Ascending aorta (tissue), 2 donors: ENCODE results near the gene MIEF2. TPM values are rescaled to one million over a fixed set of nuclear protein-coding genes. Genes with fewer than 3 reads are reported as not detected.

ENCODE experiments used
- DNase-seq, 2 donors: peaks; one replicate each; pipeline ENCODE4 v3.0.0-alpha.2; 2019; ENCODE audit warnings: low spot score in 2 of 2
- H3K27ac ChIP-seq, 2 donors: fragments of 200-600 bp; sonication (generic); one replicate each; pipeline ENCODE4 v1.5.1; 2016 to 2017; ENCODE audit warnings: mild to moderate bottlenecking in 1 of 2
- H3K27me3 ChIP-seq: fragments of 200-600 bp; sonication (generic); one replicate; pipeline ENCODE4 v1.5.1; 2017
- H3K36me3 ChIP-seq, 2 donors: fragments of 200-600 bp; sonication (generic); one replicate each; pipeline ENCODE4 v1.5.1; 2016
- H3K4me1 ChIP-seq, 2 donors: fragments of 200-600 bp; sonication (generic); one replicate each; pipeline ENCODE4 v1.5.1; 2016 to 2017; ENCODE audit warnings: mild to moderate bottlenecking in 1 of 2
- H3K4me3 ChIP-seq, 2 donors: fragments of 200-600 bp; sonication (generic); one replicate each; pipeline ENCODE4 v1.5.1; 2016 to 2017; ENCODE audit warnings: mild to moderate bottlenecking in 1 of 2
- H3K9me3 ChIP-seq, 2 donors: fragments of 200-600 bp; sonication (generic); one replicate each; pipeline ENCODE4 v1.5.1; 2016
- intact Hi-C: fragments of 100-400 bp; cut with DNase I; formaldehyde crosslinking; loops from one replicate; pipeline ENCODE4 v1.15.1; 2023
- total RNA-seq: library from RNA; depleted of rRNA; stranded (reverse); fragments of >200 nt; gene quantifications from one replicate; pipeline ENCODE4 v1.1.0, GENCODE V29; 2016
- TF ChIP-seq, protein P1 (sequence below), 3 experiments: fragments of 200-600 bp in 2 of 3; fragments of 450-650 bp in 1 of 3; sonication (generic) in 2 of 3; IDR thresholded peaks; one replicate each; pipeline ENCODE4 v1.5.1; 2016 to 2019; ENCODE audit warnings: antibody characterized with exemption in 3 of 3, mild to moderate bottlenecking in 1 of 3, moderate library complexity in 1 of 3

The MIEF2 gene
- total RNA-seq, 1 donor from 2014 or later, result 18.5 TPM

DNA sequence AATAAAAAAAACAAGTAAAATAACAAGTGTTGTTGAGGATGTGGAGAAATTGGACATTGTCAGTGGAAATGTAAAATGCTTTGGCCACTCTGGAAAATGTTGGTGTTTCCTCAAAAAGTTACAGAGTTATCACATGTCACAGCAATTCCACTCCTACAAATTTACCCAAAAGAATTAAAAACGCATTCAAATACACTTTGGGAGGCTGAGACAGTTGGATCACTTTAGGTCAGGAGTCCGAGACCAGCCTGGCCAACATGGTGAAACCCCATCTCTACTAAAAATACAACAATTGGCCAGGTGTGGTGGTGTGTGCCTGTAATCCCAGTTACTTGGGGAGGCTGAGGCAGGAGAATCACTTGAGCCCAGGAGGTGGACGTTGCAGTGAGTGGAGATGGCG is 48.7 kb downstream of the MIEF2 start:
- H3K27ac ChIP-seq, result no peak overlapping the region
- no peak overlapping the region for H3K4me3 ChIP-seq
- no peak for DNase-seq
- H3K27me3 ChIP-seq, result no peaks in the 10 kb centered on the region
- H3K9me3 ChIP-seq, result no peaks in the 10 kb centered on the region
- TF ChIP-seq, protein P1, sequence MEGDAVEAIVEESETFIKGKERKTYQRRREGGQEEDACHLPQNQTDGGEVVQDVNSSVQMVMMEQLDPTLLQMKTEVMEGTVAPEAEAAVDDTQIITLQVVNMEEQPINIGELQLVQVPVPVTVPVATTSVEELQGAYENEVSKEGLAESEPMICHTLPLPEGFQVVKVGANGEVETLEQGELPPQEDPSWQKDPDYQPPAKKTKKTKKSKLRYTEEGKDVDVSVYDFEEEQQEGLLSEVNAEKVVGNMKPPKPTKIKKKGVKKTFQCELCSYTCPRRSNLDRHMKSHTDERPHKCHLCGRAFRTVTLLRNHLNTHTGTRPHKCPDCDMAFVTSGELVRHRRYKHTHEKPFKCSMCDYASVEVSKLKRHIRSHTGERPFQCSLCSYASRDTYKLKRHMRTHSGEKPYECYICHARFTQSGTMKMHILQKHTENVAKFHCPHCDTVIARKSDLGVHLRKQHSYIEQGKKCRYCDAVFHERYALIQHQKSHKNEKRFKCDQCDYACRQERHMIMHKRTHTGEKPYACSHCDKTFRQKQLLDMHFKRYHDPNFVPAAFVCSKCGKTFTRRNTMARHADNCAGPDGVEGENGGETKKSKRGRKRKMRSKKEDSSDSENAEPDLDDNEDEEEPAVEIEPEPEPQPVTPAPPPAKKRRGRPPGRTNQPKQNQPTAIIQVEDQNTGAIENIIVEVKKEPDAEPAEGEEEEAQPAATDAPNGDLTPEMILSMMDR (IDR thresholded peaks at IDR 0.05), result no peak
- H3K4me1 ChIP-seq, result peaks cover 0 to 12% of the 10 kb centered on the region in 2 donors
- H3K36me3 ChIP-seq, result peaks cover 36 to 45% of the 10 kb centered on the region in 2 donors
- intact Hi-C loops, result no loop called here

DNA sequence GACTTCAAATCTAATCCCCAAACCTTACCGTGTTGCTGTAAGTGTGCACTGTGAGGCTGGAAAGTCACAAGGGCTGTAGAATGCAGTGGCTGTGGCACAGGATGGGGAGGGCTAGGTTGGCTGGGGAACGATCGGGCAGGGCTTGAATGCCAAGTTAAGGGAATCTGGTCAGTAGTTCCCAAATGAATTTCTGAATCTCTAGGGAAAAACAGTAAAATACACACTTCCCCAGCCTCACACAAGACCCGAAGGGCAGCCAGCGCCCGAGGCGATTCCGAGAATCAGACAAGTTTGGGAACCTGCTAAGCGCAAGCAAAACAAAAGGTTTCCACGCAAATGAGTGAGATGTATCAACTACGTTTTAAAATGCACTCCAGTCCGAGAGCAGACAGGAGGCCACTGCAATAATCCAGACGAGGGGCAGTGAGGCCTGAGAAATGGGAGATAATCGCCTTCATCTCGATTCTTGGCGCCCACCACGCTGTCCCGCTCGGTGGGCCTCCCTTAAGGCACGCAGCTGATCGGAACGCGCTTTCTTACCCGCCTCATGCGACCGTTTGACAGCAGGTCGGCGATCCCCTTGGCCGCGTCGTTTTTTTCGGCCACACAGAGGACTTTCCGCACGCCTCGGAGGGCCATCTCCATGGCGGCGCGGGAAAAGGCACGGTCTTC is 53.7 kb downstream of the MIEF2 start:
- no peaks in the 10 kb centered on the region for H3K9me3 ChIP-seq
- no peak for DNase-seq
- peak overlapping the region; percentile 81 to 92 for H3K27ac ChIP-seq
- H3K27me3 ChIP-seq, result no peaks in the 10 kb centered on the region
- intact Hi-C loops, result loop anchor here (5.0 kb wide), 2 partner anchors 47 to 87 kb away; partner anchors contain the start of gene LLGL1
- peaks cover 13 to 16% of the 10 kb centered on the region in 2 donors for H3K36me3 ChIP-seq
- TF ChIP-seq, protein P1 (IDR thresholded peaks at IDR 0.05), result no peak
- peak overlapping the region; percentile 79 to 83 for H3K4me3 ChIP-seq
- H3K4me1 ChIP-seq, result peaks cover 9 to 46% of the 10 kb centered on the region in 2 donors

DNA sequence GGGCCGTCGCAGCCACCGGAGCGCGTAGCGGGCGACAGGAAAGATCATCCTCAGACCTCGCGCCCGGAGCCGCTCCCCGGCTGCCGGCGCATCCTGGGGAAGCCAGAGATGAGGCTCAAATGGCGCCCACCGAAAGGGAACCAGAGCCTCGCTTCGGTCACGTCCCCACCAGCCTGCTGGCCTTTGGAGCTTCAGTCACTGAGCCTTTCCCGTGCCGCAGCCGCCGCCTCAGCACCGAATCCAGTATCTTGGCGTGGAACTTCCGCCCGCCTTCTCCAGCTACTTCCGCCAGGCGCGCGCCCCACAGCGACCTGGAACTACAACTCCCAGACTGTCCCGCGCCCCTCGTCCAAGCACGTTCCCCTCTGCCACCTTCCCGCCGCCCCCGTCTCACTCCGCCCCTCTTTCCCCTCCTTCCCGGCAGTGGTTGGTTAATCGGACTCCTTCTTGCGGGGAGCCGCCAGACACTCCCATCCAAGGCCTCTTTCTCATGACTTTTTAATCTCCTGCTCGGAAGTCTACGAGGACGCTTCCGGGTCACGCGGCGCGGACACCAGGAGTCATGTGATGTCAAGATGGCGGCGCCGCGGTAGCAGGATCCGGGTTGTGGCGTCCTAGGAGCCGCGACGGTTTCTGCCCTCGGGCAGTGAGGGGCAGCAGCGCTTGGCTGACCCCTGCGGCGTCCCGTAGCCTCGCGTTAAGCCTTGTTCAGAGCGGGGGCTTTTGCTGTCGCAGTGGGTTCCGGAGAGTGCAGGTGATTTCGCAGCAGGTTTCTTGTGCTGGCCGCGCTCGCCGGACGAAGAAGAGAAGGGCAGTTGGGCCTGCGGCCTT is 54.5 kb downstream of the MIEF2 start, which contains the start of the genes SMCR8 and TOP3A:
TSS of gene SMCR8 (plus strand) at position 563 of the 831 bp plus-strand sequence. CDS start 497 bp downstream, outside the sequence.
TSS of gene TOP3A (minus strand) at position 264 of the 831 bp plus-strand sequence. CDS start at position 48, 216 bp downstream.
- Histone ChIP-seq H3K36me3 (peaks cover 18 to 24% of the 10 kb centered on the region in 2 donors), H3K27me3 (no peaks in the 10 kb centered on the region), H3K27ac (peak within 1 kb of the TSS; percentile 81 to 92), H3K4me3 (peak within 1 kb of the TSS; percentile 79 to 83), H3K9me3 (no peaks in the 10 kb centered on the region), H3K4me1 (peaks cover 9 to 46% of the 10 kb centered on the region in 2 donors)
- DNase-seq, result peak; percentile 96 to 99
- TF ChIP-seq, protein P1 (IDR thresholded peaks at IDR 0.05), result no peak
- intact Hi-C loops, result loop anchor here (5.0 kb wide), 3 partner anchors 47 to 88 kb away; partner anchors contain the start of genes LLGL1 and SHMT1

DNA sequence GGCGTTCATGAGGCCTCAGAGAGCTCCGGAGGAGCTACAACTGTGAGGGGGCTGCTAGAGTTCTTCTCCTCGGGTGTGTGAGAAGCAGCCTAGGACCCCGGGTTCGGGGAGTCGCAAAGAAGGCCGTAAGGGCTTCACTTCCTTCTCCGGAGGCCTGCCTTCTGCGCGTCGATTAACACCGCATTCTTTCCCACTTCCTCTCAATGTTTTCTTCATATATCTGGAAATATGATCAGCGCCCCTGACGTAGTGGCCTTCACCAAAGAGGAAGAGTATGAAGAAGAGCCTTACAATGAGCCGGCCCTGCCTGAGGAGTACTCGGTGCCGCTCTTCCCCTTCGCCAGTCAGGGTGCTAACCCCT is 55.1 kb downstream of the MIEF2 start:
- DNase-seq, result no peak
- peaks cover 18 to 30% of the 10 kb centered on the region in 2 donors for H3K36me3 ChIP-seq
- intact Hi-C loops, result loop anchor here (5.0 kb wide), 1 partner anchor 47 kb away; the partner anchor contains the start of gene SHMT1

DNA sequence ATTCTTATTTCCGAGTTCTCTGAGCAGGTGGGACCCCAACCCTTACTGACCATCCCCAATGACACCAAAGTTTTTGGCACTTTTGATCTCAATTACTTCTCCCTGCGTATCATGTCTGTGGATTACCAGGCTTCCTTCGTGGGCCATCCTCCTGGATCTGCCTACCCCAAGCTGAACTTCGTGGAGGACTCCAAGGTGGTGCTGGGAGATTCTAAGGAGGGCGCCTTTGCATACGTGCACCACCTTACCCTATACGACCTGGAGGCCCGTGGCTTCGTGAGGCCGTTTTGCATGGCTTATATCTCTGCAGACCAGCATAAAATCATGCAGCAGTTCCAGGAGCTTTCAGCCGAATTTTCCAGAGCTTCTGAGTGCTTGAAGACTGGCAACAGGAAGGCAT is 55.5 kb downstream of the MIEF2 start:
- intact Hi-C loops, result loop anchor here (5.0 kb wide), 1 partner anchor 46 kb away; the partner anchor contains the start of gene SHMT1
- TF ChIP-seq, protein P1 (IDR thresholded peaks at IDR 0.05), result no peak
- Histone ChIP-seq H3K9me3 (no peaks in the 10 kb centered on the region), H3K36me3 (peaks cover 18 to 34% of the 10 kb centered on the region in 2 donors), H3K27me3 (no peaks in the 10 kb centered on the region), H3K4me3 (peak overlapping the region; percentile 79 to 83), H3K4me1 (peaks cover 9 to 50% of the 10 kb centered on the region in 2 donors), H3K27ac (peak overlapping the region; percentile 81 to 92)
- no peak for DNase-seq

More for the DNA sequence above, 55.1 kb downstream of the MIEF2 start:
- H3K9me3 ChIP-seq, result no peaks in the 10 kb centered on the region
- peak overlapping the region; percentile 79 to 83 for H3K4me3 ChIP-seq
- peaks cover 9 to 50% of the 10 kb centered on the region in 2 donors for H3K4me1 ChIP-seq
- no peaks in the 10 kb centered on the region for H3K27me3 ChIP-seq
- peak overlapping the region; percentile 81 to 92 for H3K27ac ChIP-seq
- TF ChIP-seq, protein P1 (IDR thresholded peaks at IDR 0.05), result no peak
